Activated naive CD4-positive, alpha-beta T cell treated with anti-CD3 and anti-CD28 coated beads, Interleukin-2, amount 50 U/mL, for 72 hours (primary cell): ENCODE measurements around the gene ALG2. TPM values are rescaled to one million over a fixed set of nuclear protein-coding genes. Genes with fewer than 3 reads are reported as not detected.
"Not testable (repeated sequence)": the region's sequence is repeated elsewhere in the genome, so short reads cannot be mapped to it uniquely, and the experiment has no call there.

Experiments used
- ATAC-seq, 2 donors: fragments of 150-1000 bp; cut with Tn5 transposase; 2 replicates each; pipeline ENCODE4 v1.10.0; 2021; ENCODE audit warnings: mild to moderate bottlenecking in 2 of 2, moderate library complexity in 2 of 2
- DNase-seq, 2 donors: peaks; one replicate each; pipeline ENCODE4 v3.0.0; 2021 to 2022; ENCODE audit warnings: low spot score in 2 of 2
- H3K27ac Mint-ChIP-seq, 2 donors: one replicate each; pipeline ENCODE4 v1.8.0; 2022; ENCODE audit warnings: mild to moderate bottlenecking in 2 of 2, mixed read lengths in 2 of 2
- H3K36me3 Mint-ChIP-seq, 2 donors: one replicate each; pipeline ENCODE4 v1.8.0; 2022; ENCODE audit warnings: mixed read lengths in 2 of 2
- H3K9me3 Mint-ChIP-seq, 2 donors: one replicate each; pipeline ENCODE4 v1.8.0; 2022; ENCODE audit warnings: mixed read lengths in 2 of 2
- total RNA-seq, 2 donors: library from RNA; stranded (reverse); gene quantifications; one replicate each; pipeline ENCODE4 v1.2.3, GENCODE V29; 2022

ALG2 gene
- total RNA-seq, 2 donors from 2014 or later = 14.0 to 20.6 TPM

DNA sequence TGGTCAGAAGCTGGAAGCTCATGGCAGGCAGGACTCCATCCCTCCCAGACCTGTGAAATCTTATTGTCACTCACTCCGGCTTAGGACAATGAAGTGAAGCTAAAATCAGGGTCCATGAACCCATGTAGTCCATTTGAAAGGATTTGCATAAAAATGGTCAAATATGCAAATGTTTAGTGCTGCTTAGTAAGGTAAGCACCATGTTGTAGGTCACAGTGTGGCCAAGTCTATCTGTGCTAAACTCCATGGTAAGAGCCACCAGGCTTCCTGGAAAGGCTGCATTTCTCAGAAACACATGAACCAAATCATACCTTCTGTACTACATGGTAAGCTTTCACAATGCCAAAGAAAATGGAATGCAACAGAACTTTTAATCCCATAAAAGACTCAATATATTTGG, 5.7 kb downstream of the ALG2 start:
- H3K36me3 Mint-ChIP-seq = peaks cover 17 to 34% of the 10 kb centered on the region in 2 donors
- H3K27ac Mint-ChIP-seq = no peak overlapping the region
- H3K9me3 Mint-ChIP-seq = peaks cover 0 to 12% of the 10 kb centered on the region in 2 donors
- no peak for DNase-seq
- ATAC-seq = no peak

DNA sequence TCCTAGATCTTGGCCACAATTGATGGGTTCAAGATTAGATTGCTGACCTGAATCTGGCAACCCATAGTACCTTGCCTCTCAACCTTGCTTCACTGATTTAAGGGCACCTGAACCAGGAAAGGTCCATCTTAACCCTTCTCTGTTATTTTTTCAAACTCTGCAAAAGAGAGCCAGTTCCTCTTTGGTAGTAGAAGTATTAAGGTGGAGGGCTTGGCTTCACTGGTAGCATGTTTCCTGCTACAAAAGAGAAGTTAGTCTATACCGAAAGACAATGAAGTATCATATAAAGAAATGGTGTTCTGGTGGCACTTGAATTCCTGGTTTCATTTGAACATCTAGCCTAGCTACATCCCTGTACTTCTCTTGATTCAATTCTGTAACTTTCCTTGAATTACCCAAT, 8.5 kb downstream of the ALG2 start:
- Mint-ChIP-seq H3K27ac (no peak overlapping the region), H3K36me3 (peaks cover 4 to 36% of the 10 kb centered on the region in 2 donors), H3K9me3 (peaks cover 7 to 27% of the 10 kb centered on the region in 2 donors)
- DNase-seq = no peak
- ATAC-seq = no peak

DNA sequence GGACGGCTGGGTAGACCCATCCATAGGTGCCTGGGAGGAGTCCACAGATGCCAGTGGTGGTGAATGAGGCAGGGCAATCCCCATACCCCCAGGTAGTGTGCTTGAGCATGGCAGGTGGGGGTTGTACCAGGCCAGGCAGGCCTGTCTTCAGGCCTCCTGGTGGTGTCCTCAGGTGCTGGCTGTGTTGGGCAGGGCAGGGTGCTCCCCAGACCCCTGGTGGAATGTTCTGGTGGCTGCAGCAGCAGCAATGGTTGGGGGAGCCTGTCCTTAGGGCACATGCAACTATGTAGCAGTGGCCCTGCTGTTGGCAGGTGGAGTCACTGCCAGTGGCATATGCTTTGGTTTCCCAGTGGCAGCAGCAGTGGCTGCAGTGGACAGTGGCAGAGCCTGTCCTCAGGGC, 10.0 kb downstream of the ALG2 start:
- H3K36me3 Mint-ChIP-seq = peaks cover 0 to 22% of the 10 kb centered on the region in 2 donors
- peaks cover 7 to 37% of the 10 kb centered on the region in 2 donors for H3K9me3 Mint-ChIP-seq
- ATAC-seq (peak in 1 of 2 donors; percentile 40), DNase-seq (no peak)
- no peak overlapping the region for H3K27ac Mint-ChIP-seq

DNA sequence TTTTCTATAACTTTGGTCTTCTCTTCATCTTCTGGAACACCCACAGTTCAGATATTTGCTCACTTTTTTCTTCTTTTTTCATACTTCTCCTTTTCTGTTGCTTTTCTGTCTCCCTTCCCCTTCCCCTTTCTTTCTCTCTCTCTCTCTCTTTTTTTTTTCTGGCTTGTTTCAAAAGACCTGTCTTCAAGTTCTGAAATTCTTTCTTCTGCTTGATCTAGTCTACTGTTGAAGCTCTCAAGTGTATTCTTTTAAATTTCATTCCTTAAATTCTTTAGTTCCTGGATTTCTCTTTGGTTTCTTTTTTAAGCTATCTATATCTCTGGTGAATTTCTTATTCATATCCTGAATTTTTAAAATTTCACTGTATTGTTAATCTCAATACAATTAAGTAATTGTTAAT, 11.2 kb downstream of the ALG2 start:
- peaks cover 7 to 41% of the 10 kb centered on the region in 2 donors for H3K9me3 Mint-ChIP-seq
- ATAC-seq (no peak), DNase-seq (no peak)
- H3K36me3 Mint-ChIP-seq = peaks cover 3 to 18% of the 10 kb centered on the region in 2 donors
- H3K27ac Mint-ChIP-seq = no peak overlapping the region

DNA sequence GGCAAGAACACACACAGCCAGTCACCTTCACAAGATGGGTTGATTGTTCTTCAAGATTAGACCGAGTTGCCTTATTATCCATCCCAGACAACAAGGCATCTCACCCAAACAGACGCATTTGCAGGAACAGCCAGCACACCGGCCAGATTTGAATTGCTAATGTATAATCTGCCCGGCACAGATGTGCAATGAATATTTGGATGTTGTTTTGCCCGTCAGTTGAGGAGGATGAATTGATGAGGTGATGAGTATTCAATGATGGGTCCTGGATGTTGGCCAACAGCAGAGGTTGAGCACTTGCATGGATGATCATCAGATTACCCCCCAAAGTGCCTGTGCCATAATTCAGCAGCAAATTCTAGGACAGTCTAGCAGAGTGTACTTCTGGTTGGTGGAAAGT, 20.1 kb downstream of the ALG2 start:
- ATAC-seq (no peak), DNase-seq (no peak)
- Mint-ChIP-seq H3K9me3 (peaks cover 0 to 5% of the 10 kb centered on the region in 2 donors), H3K36me3 (peaks cover 0 to 4% of the 10 kb centered on the region in 2 donors), H3K27ac (no peak overlapping the region)

DNA sequence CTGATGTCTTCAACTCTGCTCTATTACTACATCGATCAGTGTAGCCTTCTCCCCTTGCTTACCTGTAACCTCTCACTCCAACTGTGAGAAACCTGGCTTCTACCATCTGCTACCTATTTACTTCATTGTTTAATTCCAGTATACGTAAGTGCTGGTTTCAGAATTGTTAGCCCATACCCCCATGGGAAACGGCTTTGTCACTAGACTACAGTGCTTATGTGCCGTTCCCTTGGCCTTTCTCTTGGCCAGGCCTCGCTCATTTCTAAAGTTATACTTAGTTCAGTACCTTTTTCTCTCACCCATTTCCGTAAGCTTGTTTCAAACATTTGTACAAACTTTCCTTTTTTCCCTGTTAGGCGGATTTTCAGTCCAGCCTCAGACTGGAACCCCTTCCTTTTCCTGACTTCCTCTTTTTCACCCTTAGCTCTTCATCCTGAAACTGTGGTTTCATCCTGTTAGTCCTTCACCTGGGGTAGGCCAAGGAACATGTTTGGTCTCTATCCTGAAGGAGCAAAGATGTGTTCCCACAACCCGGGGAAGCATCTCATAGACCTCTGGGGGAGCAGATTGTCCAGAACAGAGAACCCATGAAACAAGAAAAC, 21.7 kb downstream of the ALG2 start:
- Mint-ChIP-seq H3K9me3 (no peaks in the 10 kb centered on the region), H3K27ac (no peak overlapping the region), H3K36me3 (no peaks in the 10 kb centered on the region)
- ATAC-seq (no peak), DNase-seq (no peak)

DNA sequence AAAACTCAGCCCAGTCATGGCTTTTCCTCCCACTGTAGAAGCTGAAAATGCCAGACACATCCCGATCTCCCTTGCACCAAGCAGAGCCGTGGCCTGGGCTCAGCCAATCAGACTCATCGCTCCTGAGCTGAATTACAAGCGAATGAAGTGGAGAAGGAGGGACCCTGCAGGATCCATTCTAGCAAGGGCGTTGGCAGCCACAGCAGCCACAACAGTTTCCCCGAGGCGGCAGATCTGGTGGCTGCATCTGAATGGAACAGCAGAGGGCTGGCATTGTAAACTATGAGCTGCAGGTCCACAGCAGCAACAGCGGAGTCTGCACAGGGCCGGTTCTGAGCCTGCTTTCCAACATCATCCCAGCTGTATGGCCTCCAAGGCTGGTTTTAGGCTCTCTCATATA, 23.8 kb downstream of the ALG2 start:
- no peak overlapping the region for H3K27ac Mint-ChIP-seq
- no peaks in the 10 kb centered on the region for H3K36me3 Mint-ChIP-seq
- H3K9me3 Mint-ChIP-seq = no peaks in the 10 kb centered on the region
- ATAC-seq = no peak
- DNase-seq = no peak

DNA sequence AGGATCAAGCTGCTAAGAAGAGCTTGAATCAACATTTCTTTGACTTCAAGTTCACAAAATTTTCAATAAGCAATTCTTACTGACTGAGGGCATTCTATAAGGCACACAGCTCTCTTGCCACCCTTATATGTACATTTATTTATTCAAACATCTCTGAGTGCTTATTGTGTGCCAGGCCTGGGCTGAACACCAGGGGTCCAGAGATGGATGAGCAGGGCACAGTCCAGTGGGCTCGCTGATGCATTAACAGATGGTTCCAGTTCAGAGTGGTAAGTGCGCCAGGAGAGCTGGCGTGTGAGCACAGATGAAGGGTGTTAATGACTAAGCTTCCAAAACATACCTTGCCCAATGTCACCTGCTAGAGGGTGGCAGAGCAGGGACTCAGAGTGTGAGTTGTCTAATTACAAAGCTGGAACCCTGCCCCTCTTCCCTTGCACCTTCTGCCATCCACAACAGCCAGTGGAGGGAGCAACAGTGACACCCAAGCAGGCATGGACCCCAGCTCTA, 24.6 kb downstream of the ALG2 start:
- DNase-seq (no peak), ATAC-seq (no peak)
- Mint-ChIP-seq H3K27ac (no peak overlapping the region), H3K36me3 (no peaks in the 10 kb centered on the region), H3K9me3 (no peaks in the 10 kb centered on the region)

DNA sequence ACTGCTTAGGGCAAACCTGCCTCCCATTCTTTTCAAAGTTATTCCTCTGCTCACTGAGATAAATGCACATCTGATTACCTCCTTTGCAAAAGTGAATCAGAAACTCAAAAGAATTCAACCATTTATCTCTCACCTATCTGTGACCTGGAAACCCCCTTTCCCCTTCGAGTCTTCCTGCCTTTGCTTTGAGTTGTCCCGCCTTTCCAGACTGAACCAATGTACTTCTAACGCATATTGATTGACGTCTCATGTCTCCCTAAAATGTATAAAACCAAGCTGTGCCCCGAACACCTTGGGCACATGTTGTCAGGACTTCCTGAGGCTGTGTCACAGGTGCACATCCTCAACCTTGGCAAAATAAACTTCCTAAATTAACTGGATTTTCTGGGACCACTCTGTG, 25.3 kb downstream of the ALG2 start:
- DNase-seq, H3K36me3 Mint-ChIP-seq, H3K9me3 Mint-ChIP-seq, ATAC-seq, H3K27ac Mint-ChIP-seq: not testable (repeated sequence)

DNA sequence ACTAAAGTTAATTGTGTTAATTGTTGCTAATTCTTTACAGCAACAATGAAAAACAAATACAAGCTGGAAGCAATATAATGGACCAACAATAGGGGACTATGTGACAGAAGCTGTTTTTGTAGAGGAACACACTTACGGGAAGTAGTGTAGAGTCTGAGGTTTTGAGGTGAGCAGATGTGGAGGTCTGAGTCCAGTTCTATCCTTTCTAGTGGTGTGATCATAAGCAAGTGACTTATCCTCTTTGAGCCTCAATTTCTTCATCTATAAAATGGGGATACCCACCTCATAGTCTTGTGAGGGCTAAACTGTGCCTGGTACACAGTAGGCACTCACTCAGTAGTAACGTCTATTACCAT, 28.3 kb downstream of the ALG2 start:
- H3K36me3 Mint-ChIP-seq = no peaks in the 10 kb centered on the region
- no peak for ATAC-seq
- no peak overlapping the region for H3K27ac Mint-ChIP-seq
- no peak for DNase-seq
- H3K9me3 Mint-ChIP-seq = no peaks in the 10 kb centered on the region

DNA sequence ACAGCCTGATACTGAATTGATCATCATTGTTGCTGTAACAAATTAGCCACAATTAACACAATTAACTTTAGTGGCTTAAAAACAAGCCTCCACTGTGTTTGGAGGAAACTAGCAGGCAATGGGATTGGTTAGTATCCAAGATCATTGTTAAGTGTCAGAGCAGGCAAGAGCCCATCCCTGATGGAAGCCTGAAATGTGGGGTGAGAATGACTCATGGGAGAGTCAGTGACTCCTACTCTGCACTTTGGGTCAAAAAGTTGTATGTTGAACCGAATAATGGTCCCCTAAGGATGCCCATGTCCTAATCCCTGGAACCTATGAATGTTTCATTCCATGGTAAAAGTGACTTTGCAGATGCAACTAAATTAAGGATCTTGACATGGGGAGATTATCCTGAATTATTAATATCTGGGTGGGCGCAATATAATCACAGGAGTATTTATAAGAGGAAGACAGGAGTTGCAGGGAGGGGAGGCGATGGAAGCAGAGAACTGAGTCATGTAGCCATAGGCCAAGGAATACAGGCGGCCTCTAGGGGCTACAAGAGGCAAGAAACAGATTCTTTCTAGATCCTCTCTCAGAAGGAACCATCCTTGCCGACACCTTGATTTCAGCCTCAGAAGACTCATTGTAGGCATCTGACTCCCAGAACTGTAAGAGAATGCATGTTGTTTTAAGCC, 28.8 kb downstream of the ALG2 start:
- no peaks in the 10 kb centered on the region for H3K36me3 Mint-ChIP-seq
- no peak for DNase-seq

DNA sequence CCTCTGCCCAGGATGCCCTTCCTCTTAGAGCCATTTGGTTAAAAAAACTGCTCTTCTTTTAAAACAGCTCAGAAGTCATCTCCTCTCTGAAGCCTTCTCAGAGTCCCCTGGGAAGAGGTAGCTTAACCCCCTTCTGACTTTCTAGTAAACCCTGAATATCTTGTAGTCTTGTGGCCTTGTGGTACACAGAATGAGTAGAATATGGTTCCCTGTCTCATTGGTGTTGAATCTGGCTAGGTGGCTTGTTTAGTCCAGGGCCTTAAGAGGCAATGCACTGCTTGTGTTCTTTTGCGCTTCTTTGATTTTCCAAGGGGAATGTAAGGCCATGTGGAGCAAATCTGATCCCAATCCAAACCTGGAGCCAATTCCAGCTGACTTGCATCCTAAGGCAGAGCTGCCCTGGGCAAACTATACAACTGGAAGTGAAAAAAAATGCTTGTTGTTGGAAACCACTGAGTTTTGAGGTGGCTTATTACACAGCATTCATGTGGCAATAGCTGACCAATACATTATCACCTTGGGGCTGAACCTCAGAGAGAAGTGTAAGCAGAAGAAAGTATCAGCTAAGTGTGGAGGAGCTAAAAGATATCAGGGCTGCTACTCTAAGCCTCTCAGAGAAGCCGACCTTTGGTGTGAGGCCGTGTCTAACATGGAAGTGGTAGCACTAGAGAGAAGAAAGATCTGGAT, 31.0 kb downstream of the ALG2 start:
- DNase-seq (no peak), ATAC-seq (no peak)
- no peaks in the 10 kb centered on the region for H3K36me3 Mint-ChIP-seq
- peak overlapping the region in 1 of 2 donors; percentile 58 for H3K27ac Mint-ChIP-seq
- H3K9me3 Mint-ChIP-seq = no peaks in the 10 kb centered on the region

More for the DNA sequence above, 28.8 kb downstream of the ALG2 start:
- H3K9me3 Mint-ChIP-seq = no peaks in the 10 kb centered on the region
- ATAC-seq = no peak
- H3K27ac Mint-ChIP-seq = no peak overlapping the region

DNA sequence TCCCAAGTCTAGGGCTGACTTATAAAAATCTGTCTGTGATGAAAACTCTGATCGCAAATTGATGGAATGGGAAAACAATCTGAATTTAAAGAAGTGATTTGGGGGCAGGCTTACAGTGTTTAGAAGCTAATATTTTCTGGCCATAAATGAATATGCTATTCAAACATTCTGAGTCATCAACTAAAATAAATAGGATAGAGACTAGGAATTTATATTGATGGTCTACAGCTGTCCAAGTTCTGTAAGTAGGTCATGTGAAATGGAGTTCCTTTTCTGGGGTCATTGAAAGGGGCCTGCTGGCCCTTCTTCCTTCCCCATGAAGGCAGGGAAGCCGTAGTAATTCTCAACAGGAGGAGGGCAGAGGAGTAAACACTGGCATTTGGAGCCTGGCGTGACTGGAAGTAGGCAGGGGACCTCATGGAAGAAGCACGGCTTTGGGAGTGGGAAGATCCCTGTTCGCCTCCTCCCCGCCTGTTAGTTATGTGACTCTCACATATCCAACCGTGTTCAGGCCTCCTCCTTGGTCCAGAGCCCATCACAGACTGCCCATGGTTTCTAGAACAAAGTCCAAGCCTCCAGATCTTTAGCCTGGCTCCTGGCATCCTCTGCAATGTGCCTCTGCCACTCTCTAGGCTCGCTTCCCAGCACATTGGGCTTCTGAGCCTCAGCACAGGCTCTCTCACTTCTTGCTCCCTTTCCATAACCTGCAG, 31.7 kb downstream of the ALG2 start:
- ATAC-seq (no peak), DNase-seq (no peak)
- no peaks in the 10 kb centered on the region for H3K36me3 Mint-ChIP-seq
- peak overlapping the region in 1 of 2 donors; percentile 58 for H3K27ac Mint-ChIP-seq
- no peaks in the 10 kb centered on the region for H3K9me3 Mint-ChIP-seq

DNA sequence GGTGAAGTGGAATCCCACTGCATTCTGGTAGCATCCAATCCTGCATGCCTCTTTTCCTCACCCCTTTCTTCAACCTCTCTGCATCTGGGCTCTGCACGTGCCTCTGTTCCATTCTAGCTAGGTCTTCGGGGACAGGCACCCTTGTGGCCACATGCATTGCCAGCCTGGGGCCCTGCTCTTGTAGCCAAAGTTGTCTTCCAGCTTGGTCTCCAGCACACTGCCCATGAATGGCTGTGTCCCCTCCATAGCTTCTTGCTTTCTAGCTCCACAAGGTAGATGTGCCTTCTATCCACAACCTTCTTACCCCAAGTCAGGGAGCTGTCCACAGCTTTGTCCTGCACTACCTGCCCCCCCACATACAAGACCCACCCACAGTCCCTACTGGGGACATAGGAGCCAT, 32.6 kb downstream of the ALG2 start:
- no peaks in the 10 kb centered on the region for H3K9me3 Mint-ChIP-seq
- DNase-seq (no peak), ATAC-seq (no peak)
- H3K36me3 Mint-ChIP-seq = no peaks in the 10 kb centered on the region
- H3K27ac Mint-ChIP-seq = no peak overlapping the region

DNA sequence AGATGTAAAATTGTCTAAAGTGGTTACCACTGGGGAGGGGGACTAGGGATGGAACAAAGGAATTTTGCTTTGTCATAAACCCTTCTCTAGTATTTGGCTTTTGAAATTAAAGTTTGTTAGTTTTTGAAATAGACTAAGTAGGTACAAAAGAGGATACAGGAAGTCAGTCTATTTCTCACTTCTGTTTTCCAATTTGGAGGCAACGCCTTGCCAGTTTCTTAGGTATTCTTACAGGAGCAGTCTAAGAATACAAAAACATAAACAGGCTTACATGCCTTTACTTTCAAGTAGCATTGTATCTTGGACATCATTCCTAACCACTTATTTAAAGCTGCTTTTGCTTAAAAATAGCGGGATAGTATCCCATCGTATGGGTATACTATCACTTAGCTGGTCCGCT, 34.4 kb downstream of the ALG2 start:
- DNase-seq (no peak), ATAC-seq (no peak)

DNA sequence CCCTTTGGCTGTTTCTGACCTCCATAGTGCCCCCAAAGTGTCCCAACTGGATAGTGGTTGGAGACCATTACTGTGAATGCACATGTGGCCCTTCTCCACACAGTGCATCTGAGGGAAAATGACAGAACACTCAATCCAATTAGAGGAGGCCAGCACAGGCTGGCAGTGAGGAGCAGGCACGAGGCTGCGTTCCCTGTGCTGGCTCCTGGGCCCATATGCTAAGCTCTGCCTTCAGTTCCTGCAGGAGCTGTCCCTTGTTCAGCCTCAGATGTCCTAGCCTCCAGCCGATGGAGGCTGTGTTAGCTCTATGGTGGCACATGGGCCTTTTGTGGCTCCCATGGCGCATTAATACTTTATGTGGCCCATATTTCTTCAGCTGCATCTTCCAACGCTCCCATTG, 35.8 kb downstream of the ALG2 start:
- no peaks in the 10 kb centered on the region for H3K36me3 Mint-ChIP-seq
- H3K27ac Mint-ChIP-seq = no peak overlapping the region
- no peaks in the 10 kb centered on the region for H3K9me3 Mint-ChIP-seq
- ATAC-seq (no peak), DNase-seq (no peak)

More for the DNA sequence above, 34.4 kb downstream of the ALG2 start:
- Mint-ChIP-seq H3K36me3 (no peaks in the 10 kb centered on the region), H3K9me3 (no peaks in the 10 kb centered on the region), H3K27ac (no peak overlapping the region)

DNA sequence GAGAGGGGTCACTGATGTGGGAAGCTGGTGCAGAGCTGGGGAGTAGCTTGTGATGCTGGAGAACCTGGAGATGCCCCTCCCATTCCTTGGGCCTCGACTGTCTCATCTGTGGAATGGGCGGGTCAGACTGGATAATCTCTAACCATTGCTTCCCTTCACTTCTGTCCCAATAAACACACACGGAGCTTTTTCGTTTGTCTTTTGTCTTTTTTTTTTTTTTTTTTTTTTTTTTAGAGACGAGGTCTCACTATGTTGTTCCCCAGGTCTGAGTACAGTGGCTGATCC, 36.5 kb downstream of the ALG2 start:
- peak overlapping the region in 1 of 2 donors; percentile 57 for H3K27ac Mint-ChIP-seq
- H3K36me3 Mint-ChIP-seq = no peaks in the 10 kb centered on the region

More for the DNA sequence above, 36.5 kb downstream of the ALG2 start:
- no peaks in the 10 kb centered on the region for H3K9me3 Mint-ChIP-seq
- DNase-seq = no peak
- ATAC-seq = no peak
